ENCODE data around the gene TMED6. TPM values are rescaled to one million over a fixed set of nuclear protein-coding genes. Genes with fewer than 3 reads are reported as not detected.
A peak's percentile ranks its signal among the peaks of the same experiment; 100 is the strongest.

The TMED6 gene
- total and polyA plus RNA-seq, 2 donors (not counting 3 experiments of a cell fraction or from before 2014, with no cell fraction given) = 1.2 TPM; not detected in 1

DNA sequence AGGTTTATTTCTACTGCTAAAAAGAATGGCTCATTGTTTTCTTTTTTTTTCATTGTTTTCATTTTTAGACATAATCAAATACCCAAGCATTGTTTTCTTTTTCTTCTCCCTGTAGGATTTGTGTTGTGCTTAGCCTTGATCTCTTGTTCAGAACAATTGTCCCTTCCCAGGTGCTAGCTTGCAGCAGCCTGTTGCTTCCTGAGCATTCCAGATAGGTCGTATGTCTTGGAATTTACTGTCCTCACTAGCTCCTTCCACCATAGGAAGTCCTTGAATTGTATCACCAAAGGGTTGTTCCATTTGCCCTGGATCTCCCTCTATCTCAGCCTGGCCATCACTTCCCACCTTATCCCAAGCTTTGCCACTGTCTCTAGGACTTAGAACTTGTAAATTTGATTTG lies 50.4 kb downstream of the TMED6 start:
- H4K20me1 ChIP-seq (replicated peaks; ENCODE audit: control insufficient read depth, extremely low read depth, insufficient read depth, low read length) = no peaks in the 10 kb centered on the region
- CTCF ChIA-PET = interaction anchor here (0.6 to 5.8 kb wide), 4 partner anchors 8 to 150 kb away, joined by 3 to 30 read pairs (median 3); no protein-coding TSS in a partner anchor
- H3K9me3 ChIP-seq (replicated peaks; ENCODE audit: control insufficient read depth, insufficient read depth, low read length) = no peaks in the 10 kb centered on the region
- H3K4me3 ChIP-seq (replicated peaks in 1 of 3; ENCODE audit: insufficient read depth in 1 of 3, low read depth in 1 of 3, low read length in 3 of 3) = no peak overlapping the region
- DNase-seq (ENCODE audit: low read depth, low spot score) (peak; percentile 57), FAIRE-seq (peak; percentile 46)
- H3K4me1 ChIP-seq (ENCODE audit: control insufficient read depth, extremely low read depth, insufficient read depth, low read length) = peaks cover 21% of the 10 kb centered on the region
- no peaks in the 10 kb centered on the region for H3K9me1 ChIP-seq (replicated peaks; ENCODE audit: control insufficient read depth, extremely low read depth, insufficient read depth, low read length)
- peak overlapping the region; percentile 10 for H3K4me2 ChIP-seq (ENCODE audit: insufficient read depth, low read length)
- POLR2A ChIA-PET = no interaction called here
- H3K79me2 ChIP-seq (ENCODE audit: control insufficient read depth, insufficient read depth, low read length) = no peaks in the 10 kb centered on the region
- BruUV-seq (replicated peaks) = no TSS peak
- dilution Hi-C loops (cut with MboI; ENCODE audit: extremely low pct_ligation_motif_present, low sequenced_read_pairs) (no loop called here), intact Hi-C loops (cut with micrococcal nuclease) (no loop called here)
- peak overlapping the region; percentile 5 for H3K9ac ChIP-seq (replicated peaks; ENCODE audit: extremely low read depth, insufficient read depth, low read length)
- H3K27ac ChIP-seq (ENCODE audit: insufficient read depth, low read depth, low read length) = peak overlapping the region; percentile 44
- no peak overlapping the region for H2AFZ ChIP-seq (ENCODE audit: low read depth, low read length)
- peaks cover 6 to 7% of the 10 kb centered on the region in 2 experiments for H3K36me3 ChIP-seq (ENCODE audit: control insufficient read depth in 2 of 2, extremely low read depth in 1 of 2, insufficient read depth in 2 of 2, low read length in 2 of 2)
- H3K27me3 ChIP-seq (ENCODE audit: control insufficient read depth in 2 of 2, insufficient read depth in 2 of 2, low read length in 2 of 2) = no peaks in the 10 kb centered on the region
- TF ChIP-seq GATA2 (IDR thresholded peaks at IDR 0.05; ENCODE audit: insufficient read depth, insufficient read length, low read depth, low read length) (no peak), MYC (IDR thresholded peaks at IDR 0.05; ENCODE audit: low read depth, low read length) (no peak), FOS (IDR thresholded peaks at IDR 0.05; ENCODE audit: borderline replicate concordance, insufficient read depth, low read length) (no peak), POLR2A (IDR thresholded peaks at IDR 0.05; ENCODE audit: low read depth, low read length) (no peak), EZH2 (IDR thresholded peaks at IDR 0.05; ENCODE audit: borderline replicate concordance, low read depth, low read length, severe bottlenecking) (no peak), JUN (IDR thresholded peaks at IDR 0.05; ENCODE audit: borderline replicate concordance, insufficient read depth, insufficient read length, low read depth) (no peak)
- TF ChIP-seq, protein P1, sequence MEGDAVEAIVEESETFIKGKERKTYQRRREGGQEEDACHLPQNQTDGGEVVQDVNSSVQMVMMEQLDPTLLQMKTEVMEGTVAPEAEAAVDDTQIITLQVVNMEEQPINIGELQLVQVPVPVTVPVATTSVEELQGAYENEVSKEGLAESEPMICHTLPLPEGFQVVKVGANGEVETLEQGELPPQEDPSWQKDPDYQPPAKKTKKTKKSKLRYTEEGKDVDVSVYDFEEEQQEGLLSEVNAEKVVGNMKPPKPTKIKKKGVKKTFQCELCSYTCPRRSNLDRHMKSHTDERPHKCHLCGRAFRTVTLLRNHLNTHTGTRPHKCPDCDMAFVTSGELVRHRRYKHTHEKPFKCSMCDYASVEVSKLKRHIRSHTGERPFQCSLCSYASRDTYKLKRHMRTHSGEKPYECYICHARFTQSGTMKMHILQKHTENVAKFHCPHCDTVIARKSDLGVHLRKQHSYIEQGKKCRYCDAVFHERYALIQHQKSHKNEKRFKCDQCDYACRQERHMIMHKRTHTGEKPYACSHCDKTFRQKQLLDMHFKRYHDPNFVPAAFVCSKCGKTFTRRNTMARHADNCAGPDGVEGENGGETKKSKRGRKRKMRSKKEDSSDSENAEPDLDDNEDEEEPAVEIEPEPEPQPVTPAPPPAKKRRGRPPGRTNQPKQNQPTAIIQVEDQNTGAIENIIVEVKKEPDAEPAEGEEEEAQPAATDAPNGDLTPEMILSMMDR (IDR thresholded peaks at IDR 0.05; ENCODE audit: extremely low read depth in 1 of 2, insufficient read depth in 1 of 2, low read depth in 1 of 2, low read length in 2 of 2) = no peak
- TF ChIP-seq, protein P2, sequence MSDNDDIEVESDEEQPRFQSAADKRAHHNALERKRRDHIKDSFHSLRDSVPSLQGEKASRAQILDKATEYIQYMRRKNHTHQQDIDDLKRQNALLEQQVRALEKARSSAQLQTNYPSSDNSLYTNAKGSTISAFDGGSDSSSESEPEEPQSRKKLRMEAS (IDR thresholded peaks at IDR 0.05; ENCODE audit: insufficient read depth, insufficient read length) = no peak

Measured in endothelial cell of umbilical vein (primary cell).